Vagina (tissue), 2 donors: ENCODE results near the gene GNAZ.

Source experiments
- CTCF ChIP-seq, 3 experiments: fragments of 450-650 bp in 2 of 3; fragments of 200-600 bp in 1 of 3; sonication (generic) in 1 of 3; IDR thresholded peaks; one replicate each; pipeline ENCODE4 v1.5.1; 2017 to 2019; ENCODE audit warnings: antibody characterized with exemption in 3 of 3, mild to moderate bottlenecking in 2 of 3, moderate library complexity in 2 of 3
- POLR2A ChIP-seq, 2 donors: fragments of 450-650 bp; IDR thresholded peaks; one replicate each; pipeline ENCODE4 v1.6.1; 2017; ENCODE audit warnings: antibody characterized with exemption in 2 of 2, mild to moderate bottlenecking in 2 of 2, moderate library complexity in 2 of 2
- POLR2AphosphoS5 ChIP-seq, 2 donors: sonication (generic); formaldehyde crosslinking; IDR thresholded peaks; one replicate each; pipeline ENCODE4 v1.9.0; 2017; ENCODE audit warnings: antibody characterized with exemption in 2 of 2, mild to moderate bottlenecking in 2 of 2, low read depth in 1 of 2; ENCODE audit not compliant: insufficient read depth in 1 of 2

GRCh38 chr22:23032658-23033057 lies 37.7 kb upstream of the GNAZ start:
- TF ChIP-seq CTCF (IDR thresholded peaks at IDR 0.05) (no peak), POLR2A (IDR thresholded peaks at IDR 0.05) (no peak), POLR2AphosphoS5 (IDR thresholded peaks at IDR 0.05; ENCODE audit: insufficient read depth in 1 of 2, low read depth in 1 of 2) (no peak)
